Endodermal cell (in vitro differentiated cells): ENCODE data around the gene KIF17. TPM values are rescaled to one million over a fixed set of nuclear protein-coding genes. Genes with fewer than 3 reads are reported as not detected.

Experiments used
- DNase-seq: peaks from one replicate; pipeline ENCODE4 v3.0.0-alpha.2; 2017
- H3K27ac ChIP-seq: 2 replicates; pipeline ENCODE4 v1.5.1; 2013; ENCODE audit warnings: mild to moderate bottlenecking, low read depth, low read length, moderate library complexity
- H3K27me3 ChIP-seq: 2 replicates; pipeline ENCODE4 v1.6.1; 2013; ENCODE audit warnings: mild to moderate bottlenecking, low read length, moderate library complexity; ENCODE audit not compliant: insufficient read depth, control insufficient read depth, poor library complexity, severe bottlenecking
- H3K36me3 ChIP-seq: 2 replicates; pipeline ENCODE4 v1.7.0; 2013; ENCODE audit warnings: mild to moderate bottlenecking, low read length, moderate library complexity; ENCODE audit not compliant: control insufficient read depth, insufficient read depth
- H3K4me1 ChIP-seq: one replicate; pipeline ENCODE4 v1.7.0; 2013; ENCODE audit warnings: low read length; ENCODE audit not compliant: control insufficient read depth, insufficient read depth
- H3K4me3 ChIP-seq: 2 replicates; pipeline ENCODE4 v1.5.1; 2013; ENCODE audit warnings: mild to moderate bottlenecking, low read length, moderate library complexity
- H3K9ac ChIP-seq: 2 replicates; pipeline ENCODE4 v1.6.1; 2013; ENCODE audit warnings: mild to moderate bottlenecking, low read length, moderate library complexity; ENCODE audit not compliant: poor library complexity, severe bottlenecking; ENCODE audit errors: extremely low read depth
- H3K9me3 ChIP-seq: 2 replicates; pipeline ENCODE4 v1.6.1; 2013; ENCODE audit warnings: mild to moderate bottlenecking, low read length, moderate library complexity; ENCODE audit not compliant: control insufficient read depth
- H3K27ac Mint-ChIP-seq: 2 replicates; pipeline ENCODE4 v1.8.0; 2020; ENCODE audit warnings: mixed read lengths
- H3K27me3 Mint-ChIP-seq: 2 replicates; pipeline ENCODE4 v1.8.0; 2021; ENCODE audit warnings: mild to moderate bottlenecking, mixed read lengths; ENCODE audit not compliant: insufficient read depth
- H3K36me3 Mint-ChIP-seq: 2 replicates; pipeline ENCODE4 v1.8.0; 2020; ENCODE audit warnings: low read depth, mixed read lengths
- H3K4me1 Mint-ChIP-seq: 2 replicates; pipeline ENCODE4 v1.8.0; 2020; ENCODE audit warnings: mixed read lengths
- H3K4me3 Mint-ChIP-seq: 2 replicates; pipeline ENCODE4 v1.8.0; 2020; ENCODE audit warnings: mild to moderate bottlenecking, moderate library complexity, mixed read lengths
- H3K9me3 Mint-ChIP-seq: 2 replicates; pipeline ENCODE4 v1.8.0; 2020; ENCODE audit warnings: mild to moderate bottlenecking, mixed read lengths
- CTCF ChIP-seq: fragments of 200-600 bp; sonication (generic); conservative IDR thresholded peaks from 2 replicates; pipeline ENCODE4 v1.5.0; 2021; ENCODE audit warnings: antibody characterized with exemption, mild to moderate bottlenecking
- WGBS, 2 experiments: methylation state at CpG; one replicate each; pipeline versions ENCODE4 v1.1.5 to v1.1.7; 2013; ENCODE audit warnings: missing lambda C conversion rate in 2 of 2, mixed read lengths in 1 of 2; ENCODE audit not compliant: insufficient coverage in 1 of 2, insufficient read length in 1 of 2; 5-methylcytosine and 5-hydroxymethylcytosine counted together
- total RNA-seq, 2 donors: library from RNA; stranded (reverse); fragmentation: NEBNext Ultra II Directional in 1 of 2; extraction: Animal tissue kit (Norgen Biotek cat#: 25700) in 1 of 2; gene quantifications; 2 replicates in 1 of 2; 3 replicates in 1 of 2; pipeline ENCODE4 v1.2.1, GENCODE V29; 2021

The KIF17 gene
- total RNA-seq, 2 donors from 2014 or later = 4.2 to 8.0 TPM

DNA sequence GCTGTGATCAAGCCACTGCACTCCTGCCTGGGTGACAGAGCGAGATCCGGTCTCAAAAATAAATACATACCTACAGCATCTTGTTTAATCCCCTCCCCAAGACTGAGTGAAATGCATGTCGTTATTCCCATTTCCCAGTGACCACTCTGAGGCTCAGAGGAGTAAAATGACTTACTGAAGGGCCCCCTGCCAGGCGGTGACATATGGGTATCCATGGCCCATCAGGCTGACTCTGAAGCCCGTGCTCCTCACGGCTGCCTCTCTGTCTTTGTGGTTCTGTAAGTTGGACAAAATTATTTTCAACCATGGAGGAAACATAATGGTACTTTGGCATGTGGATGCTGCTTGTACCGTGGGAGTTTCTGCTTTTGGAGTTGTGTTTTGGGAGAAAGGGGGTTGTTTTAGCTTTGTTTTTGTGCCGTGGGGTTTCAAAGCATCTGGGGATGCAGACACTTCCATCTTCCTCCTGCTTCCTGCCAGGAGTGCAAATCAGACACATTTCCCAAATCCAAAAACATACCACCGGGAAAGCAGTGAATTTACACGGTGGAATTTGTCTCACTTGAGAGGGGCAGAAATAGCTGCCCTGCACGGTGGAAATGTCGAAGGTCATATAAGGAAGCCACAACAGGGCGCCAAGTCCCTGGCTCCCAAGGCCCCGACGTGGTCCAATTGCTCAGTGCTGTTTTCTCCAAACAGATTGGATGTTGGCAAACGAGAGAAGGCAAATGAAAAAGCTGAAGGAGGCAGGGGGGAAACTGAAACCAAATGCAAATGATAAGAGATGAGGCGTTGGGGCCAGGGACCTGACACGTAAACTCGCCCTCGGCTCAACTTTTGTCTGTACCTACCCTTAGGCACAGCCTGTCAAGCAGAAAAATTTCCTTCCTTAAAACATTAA, 101.6 kb downstream of the KIF17 start:
- 80 to 88% methylated on average over 14 to 20 of the region's 20 CpGs for WGBS, 2 experiments
- peaks cover 7% of the 10 kb centered on the region for H3K36me3 Mint-ChIP-seq

GRCh38 chr1:20614131-20614579, 103.7 kb downstream of the KIF17 start:
- no peak overlapping the region for H3K4me3 Mint-ChIP-seq
- H3K9me3 Mint-ChIP-seq = no peaks in the 10 kb centered on the region
- H3K27me3 Mint-ChIP-seq = no peaks in the 10 kb centered on the region
- no peaks in the 10 kb centered on the region for H3K4me1 ChIP-seq
- no peaks in the 10 kb centered on the region for H3K27me3 ChIP-seq
- H3K9me3 ChIP-seq = no peaks in the 10 kb centered on the region
- no peak for DNase-seq
- H3K27ac ChIP-seq = no peak overlapping the region
- H3K36me3 ChIP-seq = no peaks in the 10 kb centered on the region
- peaks cover 7% of the 10 kb centered on the region for H3K36me3 Mint-ChIP-seq
- 81 to 84% methylated on average over 3 of the region's 3 CpGs for WGBS, 2 experiments
- peaks cover 8% of the 10 kb centered on the region for H3K4me1 Mint-ChIP-seq
- no peak overlapping the region for H3K4me3 ChIP-seq
- H3K27ac Mint-ChIP-seq = peak overlapping the region; percentile 44
- TF ChIP-seq CTCF = no peak
- no peak overlapping the region for H3K9ac ChIP-seq

More for the DNA sequence above, 101.6 kb downstream of the KIF17 start:
- no peak overlapping the region for H3K27ac ChIP-seq
- H3K9me3 ChIP-seq = no peaks in the 10 kb centered on the region
- Mint-ChIP-seq H3K4me1 (peaks cover 5% of the 10 kb centered on the region), H3K27ac (peak overlapping the region; percentile 9), H3K27me3 (no peaks in the 10 kb centered on the region), H3K9me3 (no peaks in the 10 kb centered on the region), H3K4me3 (no peak overlapping the region)
- no peaks in the 10 kb centered on the region for H3K36me3 ChIP-seq
- no peak overlapping the region for H3K9ac ChIP-seq
- no peak overlapping the region for H3K4me3 ChIP-seq
- no peak for DNase-seq
- no peaks in the 10 kb centered on the region for H3K4me1 ChIP-seq
- no peak for TF ChIP-seq CTCF
- no peaks in the 10 kb centered on the region for H3K27me3 ChIP-seq

Other genes with a start within 250 kb of the KIF17 start
- 10 to 100 TPM; 10.2 to 16.2 TPM for gene CAMK2N1, start 231.8 kb downstream of the KIF17 start, total RNA-seq
- 10 to 100 TPM; 15.6 to 19.8 TPM for gene MUL1, start 209.9 kb downstream of the KIF17 start, total RNA-seq
- under 1 TPM; 0.13 to 0.29 TPM for gene FAM43B, start 165.4 kb downstream of the KIF17 start, total RNA-seq
- gene CDA, start 128.9 kb downstream of the KIF17 start, total RNA-seq = 10 to 100 TPM in 1 of 2 donors, 1 to 10 TPM in 1; 1.3 to 24.3 TPM
- 10 to 100 TPM; 26.3 to 27.7 TPM for gene PINK1, start 84.5 kb downstream of the KIF17 start, total RNA-seq
- gene DDOST, start 56.6 kb downstream of the KIF17 start, total RNA-seq = 100 to 1,000 TPM; 252 to 280 TPM
- gene SH2D5, start 14.7 kb upstream of the KIF17 start, total RNA-seq = 1 to 10 TPM; 4.0 to 5.0 TPM
- 100 to 1,000 TPM; 207 to 223 TPM for gene HP1BP3, start 69.3 kb upstream of the KIF17 start, total RNA-seq